Coronary artery (tissue), 2 donors: ENCODE data around the gene ACSF3.
"Not testable (repeated sequence)": the region's sequence is repeated elsewhere in the genome, so short reads cannot be mapped to it uniquely, and the experiment has no call there.

Source experiments
- DNase-seq: peaks from one replicate; pipeline ENCODE4 v3.0.0-alpha.2; 2017; ENCODE audit warnings: low spot score
- H3K27ac ChIP-seq, 2 donors: fragments of 200-600 bp; sonication (generic); one replicate each; pipeline ENCODE4 v1.5.1; 2016 to 2019
- H3K4me3 ChIP-seq: fragments of 200-600 bp; sonication (generic); 2 replicates; pipeline ENCODE4 v1.5.1; 2016; ENCODE audit warnings: mild to moderate bottlenecking, moderate library complexity
- CTCF ChIP-seq: fragments of 200-600 bp; sonication (generic); IDR thresholded peaks from one replicate; pipeline ENCODE4 v1.5.1; 2019; ENCODE audit warnings: antibody characterized with exemption

The ACSF3 gene

GRCh38 chr16:89163297-89163696 is 69.6 kb downstream of the ACSF3 start:
- TF ChIP-seq CTCF, result no peak
- Histone ChIP-seq H3K4me3 (no peak overlapping the region), H3K27ac (no peak overlapping the region)
- DNase-seq, result no peak

- Histone ChIP-seq H3K27ac (no peak overlapping the region), H3K4me3 (no peak overlapping the region)
- DNase-seq, result no peak
- TF ChIP-seq CTCF, result no peak
Measured at GRCh38 chr16:89164436-89164835, 70.8 kb downstream of the ACSF3 start.

- DNase-seq, result no peak
- Histone ChIP-seq H3K4me3 (no peak overlapping the region), H3K27ac (no peak overlapping the region)
- no peak for TF ChIP-seq CTCF
Measured at GRCh38 chr16:89164847-89165680, 71.4 kb downstream of the ACSF3 start.

GRCh38 chr16:89165681-89165979 is 72.0 kb downstream of the ACSF3 start:
- DNase-seq, H3K27ac ChIP-seq, H3K4me3 ChIP-seq: not testable (repeated sequence)

- DNase-seq, result no peak
Measured at GRCh38 chr16:89166696-89167424, 73.2 kb downstream of the ACSF3 start.

GRCh38 chr16:89167425-89167941 is 73.8 kb downstream of the ACSF3 start:
- no peak overlapping the region for H3K27ac ChIP-seq
- TF ChIP-seq CTCF, result peak; percentile 18
- DNase-seq, result no peak
- H3K4me3 ChIP-seq, result peak overlapping the region; percentile 45

More at GRCh38 chr16:89166696-89167424, 73.2 kb downstream of the ACSF3 start:
- TF ChIP-seq CTCF, result no peak
- no peak overlapping the region for H3K27ac ChIP-seq
- peak overlapping the region; percentile 45 for H3K4me3 ChIP-seq

GRCh38 chr16:89168381-89169189 is 74.9 kb downstream of the ACSF3 start:
- no peak for TF ChIP-seq CTCF

More at GRCh38 chr16:89168381-89169189, 74.9 kb downstream of the ACSF3 start:
- no peak overlapping the region for H3K27ac ChIP-seq
- DNase-seq, result no peak
- H3K4me3 ChIP-seq, result no peak overlapping the region
